Breast epithelium (tissue), 4 donors: ENCODE results near the gene ACTL10. TPM values are rescaled to one million over a fixed set of nuclear protein-coding genes. Genes with fewer than 3 reads are reported as not detected.
A peak's percentile ranks its signal among the peaks of the same experiment; 100 is the strongest.

Source experiments
- DNase-seq, 2 donors: peaks; one replicate each; pipeline ENCODE4 v3.0.0-alpha.2; 2019; ENCODE audit warnings: low spot score in 2 of 2
- H3K27ac ChIP-seq, 2 donors: fragments of 200-600 bp; sonication (generic) in 1 of 2; one replicate each; pipeline ENCODE4 v1.5.1; 2016 to 2019; ENCODE audit warnings: mild to moderate bottlenecking in 1 of 2
- H3K27me3 ChIP-seq, 2 donors: fragments of 200-600 bp; sonication (generic) in 1 of 2; one replicate each; pipeline versions ENCODE4 v1.5.1 to v1.6.0; 2017 to 2019; ENCODE audit warnings: control low read depth in 1 of 2, mild to moderate bottlenecking in 1 of 2
- H3K36me3 ChIP-seq: fragments of 200-600 bp; one replicate; pipeline ENCODE4 v1.5.1; 2019
- H3K4me1 ChIP-seq, 2 donors: fragments of 200-600 bp; sonication (generic); one replicate each; pipeline ENCODE4 v1.5.1; 2016 to 2019; ENCODE audit warnings: control low read depth in 1 of 2
- H3K4me3 ChIP-seq, 3 donors: fragments of 200-600 bp; sonication (generic); 1 replicate in 2 of 3; 2 replicates in 1 of 3; pipeline ENCODE4 v1.5.1; 2016 to 2019; ENCODE audit warnings: mild to moderate bottlenecking in 3 of 3, moderate library complexity in 2 of 3
- H3K9me3 ChIP-seq, 2 donors: fragments of 200-600 bp; sonication (generic) in 1 of 2; one replicate each; pipeline ENCODE4 v1.5.1; 2016 to 2019; ENCODE audit warnings: control low read depth in 1 of 2
- CTCF ChIP-seq, 3 donors: fragments of 450-650 bp; IDR thresholded peaks; one replicate each; pipeline ENCODE4 v1.5.1; 2016 to 2017; ENCODE audit warnings: antibody characterized with exemption in 3 of 3, mild to moderate bottlenecking in 3 of 3, moderate library complexity in 3 of 3
- POLR2A ChIP-seq: fragments of 450-650 bp; IDR thresholded peaks from one replicate; pipeline ENCODE4 v1.6.1; 2016; ENCODE audit warnings: antibody characterized with exemption, mild to moderate bottlenecking, moderate library complexity
- POLR2AphosphoS5 ChIP-seq, 3 donors: sonication (generic); formaldehyde crosslinking; IDR thresholded peaks; one replicate each; pipeline ENCODE4 v1.6.1; 2017; ENCODE audit warnings: antibody characterized with exemption in 3 of 3
- intact Hi-C: fragments of 100-400 bp; cut with DNase I; formaldehyde crosslinking; loops from one replicate; pipeline ENCODE4 v1.15.1; 2023; ENCODE audit warnings: low total_unique reads
- total RNA-seq, 3 donors: library from RNA; depleted of rRNA; stranded (reverse); fragments of >200 nt; gene quantifications; one replicate each; pipeline ENCODE4 v1.1.0, GENCODE V29; 2016

The ACTL10 gene
- total RNA-seq, 3 donors from 2014 or later, result 1.4 to 3.4 (median 2.6) TPM

GRCh38 chr20:33686100-33686983 is 19.6 kb downstream of the ACTL10 start, which contains the start of gene E2F1:
E2F1 (minus strand) TSS chr20:33686385; CDS start chr20:33686264, 121 bp downstream.
- H3K27me3 ChIP-seq, result no peaks in the 10 kb centered on the region
- peak; percentile 94 to 95 for DNase-seq
- H3K4me3 ChIP-seq, result peak within 1 kb of the TSS; percentile 28 to 72 (median 48)
- peak within 1 kb of the TSS; percentile 19 to 45 for H3K27ac ChIP-seq
- no peaks in the 10 kb centered on the region for H3K9me3 ChIP-seq
- TF ChIP-seq POLR2A (no peak), POLR2AphosphoS5 (IDR thresholded peaks at IDR 0.05) (no peak), CTCF (IDR thresholded peaks at IDR 0.05) (peak in 1 of 3 donors; percentile 22)
- intact Hi-C loops, result no loop called here
- no peaks in the 10 kb centered on the region for H3K36me3 ChIP-seq
- peaks cover 6 to 8% of the 10 kb centered on the region in 2 donors for H3K4me1 ChIP-seq

- DNase-seq, result no peak
- TF ChIP-seq POLR2A, result no peak
- TF ChIP-seq CTCF (IDR thresholded peaks at IDR 0.05), result no peak
- TF ChIP-seq POLR2AphosphoS5 (IDR thresholded peaks at IDR 0.05), result no peak
- no peaks in the 10 kb centered on the region for H3K36me3 ChIP-seq
- intact Hi-C loops, result no loop called here
- H3K27ac ChIP-seq, result peak overlapping the region; percentile 19 to 45
- H3K9me3 ChIP-seq, result no peaks in the 10 kb centered on the region
- peaks cover 6 to 8% of the 10 kb centered on the region in 2 donors for H3K4me1 ChIP-seq
- H3K27me3 ChIP-seq, result no peaks in the 10 kb centered on the region
- peak overlapping the region in 2 of 3 donors; percentile 48 to 72 for H3K4me3 ChIP-seq
Measured at GRCh38 chr20:33686984-33687366, 20.2 kb downstream of the ACTL10 start.

GRCh38 chr20:33687370-33687915 is 20.7 kb downstream of the ACTL10 start:
- no peak overlapping the region for H3K4me3 ChIP-seq
- no peak for TF ChIP-seq POLR2A
- TF ChIP-seq POLR2AphosphoS5 (IDR thresholded peaks at IDR 0.05), result no peak
- no peak for TF ChIP-seq CTCF (IDR thresholded peaks at IDR 0.05)
- peaks cover 6 to 8% of the 10 kb centered on the region in 2 donors for H3K4me1 ChIP-seq
- intact Hi-C loops, result no loop called here
- H3K27me3 ChIP-seq, result no peaks in the 10 kb centered on the region
- H3K27ac ChIP-seq, result no peak overlapping the region
- DNase-seq, result no peak
- H3K36me3 ChIP-seq, result no peaks in the 10 kb centered on the region
- no peaks in the 10 kb centered on the region for H3K9me3 ChIP-seq

GRCh38 chr20:33687993-33688937 is 21.5 kb downstream of the ACTL10 start:
- peaks cover 6 to 8% of the 10 kb centered on the region in 2 donors for H3K4me1 ChIP-seq
- intact Hi-C loops, result no loop called here
- H3K36me3 ChIP-seq, result no peaks in the 10 kb centered on the region
- no peaks in the 10 kb centered on the region for H3K27me3 ChIP-seq
- no peak overlapping the region for H3K4me3 ChIP-seq
- no peaks in the 10 kb centered on the region for H3K9me3 ChIP-seq
- no peak for DNase-seq
- no peak overlapping the region for H3K27ac ChIP-seq
- TF ChIP-seq POLR2AphosphoS5 (IDR thresholded peaks at IDR 0.05) (no peak), POLR2A (no peak), CTCF (IDR thresholded peaks at IDR 0.05) (no peak)
